ENCODE measurements around the gene RFX8. TPM values are rescaled to one million over a fixed set of nuclear protein-coding genes. Genes with fewer than 3 reads are reported as not detected.

The RFX8 gene
- total and polyA plus RNA-seq, 10 of the 15 experiments (the other 5 are each of a cell fraction or from before 2014, with no cell fraction given): 0.19 TPM; not detected in 9

DNA sequence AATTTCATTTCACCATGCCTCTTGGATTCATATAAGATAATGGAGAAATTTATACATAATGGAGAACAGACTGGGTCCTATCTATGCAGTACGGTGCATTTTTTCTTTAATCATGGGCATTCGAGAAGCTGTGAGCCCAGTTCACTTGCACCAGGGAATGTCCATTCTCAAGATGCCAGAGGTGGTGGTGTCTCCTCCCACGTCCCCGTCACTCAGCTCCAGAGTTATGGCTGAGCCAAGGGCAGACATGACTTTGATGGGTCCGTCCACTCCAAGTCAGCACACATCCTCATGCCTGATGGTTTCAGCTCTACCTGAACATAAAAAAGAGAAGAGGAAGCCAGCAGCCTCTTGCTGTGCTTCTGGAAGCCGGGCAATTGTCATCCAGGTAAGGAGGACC lies 45.5 kb downstream of the RFX8 start:
- BruUV-seq (replicated peaks): no TSS peak
- no peak overlapping the region for H3K9ac ChIP-seq (ENCODE audit: control insufficient read depth, insufficient read depth, low read length)
- intact Hi-C loops (cut with micrococcal nuclease; ENCODE audit: unreplicated experiment): no loop called here
- no peaks in the 10 kb centered on the region; a peak in 1 of 4 replicates for H3K27me3 ChIP-seq (replicated peaks in 1 of 2; ENCODE audit: control insufficient read depth in 2 of 2, insufficient read depth in 2 of 2, low read length in 1 of 2)
- FAIRE-seq (no peak), ATAC-seq (no peak), DNase-seq (ENCODE audit: low read depth, low spot score) (no peak)
- ChIA-PET CTCF (no interaction called here), SMC1A (ENCODE audit: uncharacterized antibody, unreplicated experiment) (no interaction called here), POLR2A (no interaction called here), RAD21 (ENCODE audit: unreplicated experiment) (no interaction called here)
- no peaks in the 10 kb centered on the region for H4K20me1 ChIP-seq (ENCODE audit: control insufficient read depth, insufficient read depth)
- TF ChIP-seq BHLHE40 (IDR thresholded peaks at IDR 0.05; ENCODE audit: borderline replicate concordance in 1 of 2, low read depth in 2 of 2, low read length in 1 of 2) (no peak), RAD51 (IDR thresholded peaks at IDR 0.05) (no peak), SREBF2 (IDR thresholded peaks at IDR 0.05; ENCODE audit: low read length) (no peak), STAT1 (conservative IDR thresholded peaks at IDR 0.05) (no peak), ZSCAN29 (IDR thresholded peaks at IDR 0.05) (no peak), POLR2AphosphoS5 (IDR thresholded peaks at IDR 0.05; ENCODE audit: low read length) (no peak), FOXK2 (IDR thresholded peaks at IDR 0.05) (no peak), KDM1A (IDR thresholded peaks at IDR 0.05; ENCODE audit: borderline replicate concordance) (no peak), SMARCA5 (IDR thresholded peaks at IDR 0.05) (no peak), CBX5 (IDR thresholded peaks at IDR 0.05; ENCODE audit: low read depth) (no peak), ZBED1 (IDR thresholded peaks at IDR 0.05; ENCODE audit: borderline replicate concordance) (no peak)
- TF ChIP-seq, protein P1, sequence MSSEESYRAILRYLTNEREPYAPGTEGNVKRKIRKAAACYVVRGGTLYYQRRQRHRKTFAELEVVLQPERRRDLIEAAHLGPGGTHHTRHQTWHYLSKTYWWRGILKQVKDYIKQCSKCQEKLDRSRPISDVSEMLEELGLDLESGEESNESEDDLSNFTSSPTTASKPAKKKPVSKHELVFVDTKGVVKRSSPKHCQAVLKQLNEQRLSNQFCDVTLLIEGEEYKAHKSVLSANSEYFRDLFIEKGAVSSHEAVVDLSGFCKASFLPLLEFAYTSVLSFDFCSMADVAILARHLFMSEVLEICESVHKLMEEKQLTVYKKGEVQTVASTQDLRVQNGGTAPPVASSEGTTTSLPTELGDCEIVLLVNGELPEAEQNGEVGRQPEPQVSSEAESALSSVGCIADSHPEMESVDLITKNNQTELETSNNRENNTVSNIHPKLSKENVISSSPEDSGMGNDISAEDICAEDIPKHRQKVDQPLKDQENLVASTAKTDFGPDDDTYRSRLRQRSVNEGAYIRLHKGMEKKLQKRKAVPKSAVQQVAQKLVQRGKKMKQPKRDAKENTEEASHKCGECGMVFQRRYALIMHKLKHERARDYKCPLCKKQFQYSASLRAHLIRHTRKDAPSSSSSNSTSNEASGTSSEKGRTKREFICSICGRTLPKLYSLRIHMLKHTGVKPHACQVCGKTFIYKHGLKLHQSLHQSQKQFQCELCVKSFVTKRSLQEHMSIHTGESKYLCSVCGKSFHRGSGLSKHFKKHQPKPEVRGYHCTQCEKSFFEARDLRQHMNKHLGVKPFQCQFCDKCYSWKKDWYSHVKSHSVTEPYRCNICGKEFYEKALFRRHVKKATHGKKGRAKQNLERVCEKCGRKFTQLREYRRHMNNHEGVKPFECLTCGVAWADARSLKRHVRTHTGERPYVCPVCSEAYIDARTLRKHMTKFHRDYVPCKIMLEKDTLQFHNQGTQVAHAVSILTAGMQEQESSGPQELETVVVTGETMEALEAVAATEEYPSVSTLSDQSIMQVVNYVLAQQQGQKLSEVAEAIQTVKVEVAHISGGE (CRISPR knock-in tag; IDR thresholded peaks at IDR 0.05): no peak
- TF ChIP-seq, protein P2, sequence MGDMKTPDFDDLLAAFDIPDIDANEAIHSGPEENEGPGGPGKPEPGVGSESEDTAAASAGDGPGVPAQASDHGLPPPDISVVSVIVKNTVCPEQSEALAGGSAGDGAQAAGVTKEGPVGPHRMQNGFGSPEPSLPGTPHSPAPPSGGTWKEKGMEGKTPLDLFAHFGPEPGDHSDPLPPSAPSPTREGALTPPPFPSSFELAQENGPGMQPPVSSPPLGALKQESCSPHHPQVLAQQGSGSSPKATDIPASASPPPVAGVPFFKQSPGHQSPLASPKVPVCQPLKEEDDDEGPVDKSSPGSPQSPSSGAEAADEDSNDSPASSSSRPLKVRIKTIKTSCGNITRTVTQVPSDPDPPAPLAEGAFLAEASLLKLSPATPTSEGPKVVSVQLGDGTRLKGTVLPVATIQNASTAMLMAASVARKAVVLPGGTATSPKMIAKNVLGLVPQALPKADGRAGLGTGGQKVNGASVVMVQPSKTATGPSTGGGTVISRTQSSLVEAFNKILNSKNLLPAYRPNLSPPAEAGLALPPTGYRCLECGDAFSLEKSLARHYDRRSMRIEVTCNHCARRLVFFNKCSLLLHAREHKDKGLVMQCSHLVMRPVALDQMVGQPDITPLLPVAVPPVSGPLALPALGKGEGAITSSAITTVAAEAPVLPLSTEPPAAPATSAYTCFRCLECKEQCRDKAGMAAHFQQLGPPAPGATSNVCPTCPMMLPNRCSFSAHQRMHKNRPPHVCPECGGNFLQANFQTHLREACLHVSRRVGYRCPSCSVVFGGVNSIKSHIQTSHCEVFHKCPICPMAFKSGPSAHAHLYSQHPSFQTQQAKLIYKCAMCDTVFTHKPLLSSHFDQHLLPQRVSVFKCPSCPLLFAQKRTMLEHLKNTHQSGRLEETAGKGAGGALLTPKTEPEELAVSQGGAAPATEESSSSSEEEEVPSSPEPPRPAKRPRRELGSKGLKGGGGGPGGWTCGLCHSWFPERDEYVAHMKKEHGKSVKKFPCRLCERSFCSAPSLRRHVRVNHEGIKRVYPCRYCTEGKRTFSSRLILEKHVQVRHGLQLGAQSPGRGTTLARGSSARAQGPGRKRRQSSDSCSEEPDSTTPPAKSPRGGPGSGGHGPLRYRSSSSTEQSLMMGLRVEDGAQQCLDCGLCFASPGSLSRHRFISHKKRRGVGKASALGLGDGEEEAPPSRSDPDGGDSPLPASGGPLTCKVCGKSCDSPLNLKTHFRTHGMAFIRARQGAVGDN (IDR thresholded peaks at IDR 0.05): no peak
- H3K36me3 ChIP-seq (ENCODE audit: control insufficient read depth in 2 of 2, insufficient read depth in 2 of 2, low read length in 1 of 2): no peaks in the 10 kb centered on the region
- no peak overlapping the region for H3K27ac ChIP-seq (ENCODE audit: control insufficient read depth, insufficient read depth)
- H3K79me2 ChIP-seq (ENCODE audit: control insufficient read depth, insufficient read depth, low read length): no peaks in the 10 kb centered on the region
- H3K9me3 ChIP-seq (replicated peaks; ENCODE audit: control insufficient read depth, insufficient read depth, low read length): no peaks in the 10 kb centered on the region
- 16% methylated on average over 6 of the region's 6 CpGs for WGBS (ENCODE audit: insufficient coverage, insufficient replicate concordance, low lambda C conversion rate, missing lambda C conversion rate)
- H3K4me1 ChIP-seq (ENCODE audit: control insufficient read depth, insufficient read depth, low read length): no peaks in the 10 kb centered on the region
- in situ Hi-C loops (cut with MboI): no loop called here
- H2AFZ ChIP-seq (ENCODE audit: control insufficient read depth, low read depth, low read length): no peak overlapping the region
- H3K4me2 ChIP-seq (ENCODE audit: control insufficient read depth, insufficient read depth): no peak overlapping the region
- no peak overlapping the region for H3K4me3 ChIP-seq

Data from GM12878 (cell line).